KMS-11 (cell line): Measurements from ENCODE around the gene MARCHF10.

Experiments
- H2AFZ ChIP-seq: fragments of 200-600 bp; sonication (generic); 2 replicates; pipeline ENCODE4 v1.6.1; 2016; ENCODE audit warnings: antibody characterized with exemption, mixed run types, low read depth
- H3K27ac ChIP-seq: fragments of 200-600 bp; sonication (generic); 2 replicates; pipeline ENCODE4 v1.6.1; 2016; ENCODE audit warnings: mild to moderate bottlenecking, mixed run types
- H3K27me3 ChIP-seq: fragments of 200-600 bp; sonication (generic); 2 replicates; pipeline ENCODE4 v1.6.1; 2017; ENCODE audit warnings: mild to moderate bottlenecking, low read depth, mixed run types, moderate library complexity; ENCODE audit not compliant: insufficient read depth
- H3K36me3 ChIP-seq: fragments of 200-600 bp; sonication (generic); 2 replicates; pipeline ENCODE4 v1.6.1; 2017; ENCODE audit warnings: mild to moderate bottlenecking, mixed run types; ENCODE audit not compliant: insufficient read depth
- H3K4me1 ChIP-seq: fragments of 200-600 bp; sonication (generic); 2 replicates; pipeline ENCODE4 v1.6.1; 2016; ENCODE audit warnings: mild to moderate bottlenecking, low read depth, mixed run types; ENCODE audit not compliant: poor library complexity, severe bottlenecking
- H3K4me2 ChIP-seq: fragments of 200-600 bp; sonication (generic); 2 replicates; pipeline ENCODE4 v1.7.0; 2016; ENCODE audit warnings: mild to moderate bottlenecking, mixed run types
- H3K4me3 ChIP-seq: fragments of 200-600 bp; sonication (generic); IDR thresholded peaks from 2 replicates; pipeline ENCODE4 v1.6.1; 2017; ENCODE audit warnings: low read depth, low read length, mixed read lengths; ENCODE audit not compliant: insufficient read depth
- H3K79me2 ChIP-seq: fragments of 200-600 bp; sonication (generic); 2 replicates; pipeline ENCODE4 v1.6.1; 2016; ENCODE audit warnings: low read depth, mixed run types; ENCODE audit not compliant: insufficient read depth
- H3K9ac ChIP-seq: fragments of 200-600 bp; sonication (generic); 2 replicates; pipeline ENCODE4 v1.6.1; 2016; ENCODE audit warnings: mild to moderate bottlenecking, mixed run types
- H4K20me1 ChIP-seq: fragments of 200-600 bp; sonication (generic); 2 replicates; pipeline ENCODE4 v1.6.1; 2016; ENCODE audit warnings: mild to moderate bottlenecking, mixed run types; ENCODE audit not compliant: insufficient read depth
- TF ChIP-seq, protein P1 (sequence below): fragments of 200-600 bp; sonication (generic); conservative IDR thresholded peaks from 2 replicates; pipeline ENCODE4 v1.6.1; 2017; ENCODE audit warnings: low read depth, mild to moderate bottlenecking, antibody characterized with exemption, low read length, moderate library complexity, mixed read lengths

The MARCHF10 gene

DNA sequence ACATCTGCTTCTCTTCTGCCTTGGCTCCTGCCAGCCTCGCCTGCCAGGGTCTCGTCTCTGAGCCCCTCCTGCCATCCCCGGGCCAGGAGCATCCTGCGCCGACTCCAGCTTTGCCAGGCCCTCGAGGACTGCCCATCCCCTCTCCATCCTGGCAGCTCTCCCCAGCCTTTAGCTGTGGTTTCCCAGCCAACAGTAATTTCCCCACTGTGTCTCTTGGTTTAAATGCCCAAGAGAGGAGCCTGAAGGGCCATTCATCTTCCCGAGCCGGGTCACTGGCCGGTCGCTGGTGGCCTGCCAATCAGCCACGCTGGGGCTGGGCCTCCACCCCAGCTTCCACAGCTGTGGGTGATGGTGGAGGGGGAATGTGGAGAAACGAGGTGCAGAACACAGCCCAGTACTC, 132.9 kb downstream of the MARCHF10 start:
- Histone ChIP-seq H3K4me1 (no peaks in the 10 kb centered on the region), H3K9ac (no peak overlapping the region), H3K27me3 (no peaks in the 10 kb centered on the region; the same call in 1 of the 2 replicates), H3K79me2 (no peaks in the 10 kb centered on the region), H3K36me3 (no peaks in the 10 kb centered on the region), H2AFZ (no peak overlapping the region), H3K4me2 (no peak overlapping the region), H4K20me1 (no peaks in the 10 kb centered on the region), H3K4me3 (no peak overlapping the region), H3K27ac (no peak overlapping the region)
- TF ChIP-seq, protein P1, sequence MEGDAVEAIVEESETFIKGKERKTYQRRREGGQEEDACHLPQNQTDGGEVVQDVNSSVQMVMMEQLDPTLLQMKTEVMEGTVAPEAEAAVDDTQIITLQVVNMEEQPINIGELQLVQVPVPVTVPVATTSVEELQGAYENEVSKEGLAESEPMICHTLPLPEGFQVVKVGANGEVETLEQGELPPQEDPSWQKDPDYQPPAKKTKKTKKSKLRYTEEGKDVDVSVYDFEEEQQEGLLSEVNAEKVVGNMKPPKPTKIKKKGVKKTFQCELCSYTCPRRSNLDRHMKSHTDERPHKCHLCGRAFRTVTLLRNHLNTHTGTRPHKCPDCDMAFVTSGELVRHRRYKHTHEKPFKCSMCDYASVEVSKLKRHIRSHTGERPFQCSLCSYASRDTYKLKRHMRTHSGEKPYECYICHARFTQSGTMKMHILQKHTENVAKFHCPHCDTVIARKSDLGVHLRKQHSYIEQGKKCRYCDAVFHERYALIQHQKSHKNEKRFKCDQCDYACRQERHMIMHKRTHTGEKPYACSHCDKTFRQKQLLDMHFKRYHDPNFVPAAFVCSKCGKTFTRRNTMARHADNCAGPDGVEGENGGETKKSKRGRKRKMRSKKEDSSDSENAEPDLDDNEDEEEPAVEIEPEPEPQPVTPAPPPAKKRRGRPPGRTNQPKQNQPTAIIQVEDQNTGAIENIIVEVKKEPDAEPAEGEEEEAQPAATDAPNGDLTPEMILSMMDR: no peak

DNA sequence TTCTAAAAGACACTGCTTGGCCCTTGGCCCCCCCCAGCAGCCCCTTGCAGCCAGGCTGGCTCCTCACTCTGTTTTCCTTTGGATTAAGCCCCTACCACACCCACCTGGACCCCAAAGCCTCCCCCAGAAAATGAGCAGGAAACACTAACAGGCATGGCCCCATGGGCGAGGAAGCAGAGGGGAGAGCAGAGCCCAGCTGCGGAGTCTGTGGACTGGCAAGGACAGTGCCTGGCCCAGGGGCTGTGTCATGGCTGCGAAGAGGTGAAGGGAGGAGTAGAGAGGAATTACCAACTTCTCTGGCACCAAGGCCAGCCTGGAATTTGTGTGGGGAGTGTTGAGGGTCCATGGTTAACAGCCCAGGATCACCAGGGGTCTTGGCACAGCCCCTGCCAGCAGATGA, 133.3 kb downstream of the MARCHF10 start:
- Histone ChIP-seq H3K4me3 (no peak overlapping the region), H4K20me1 (no peaks in the 10 kb centered on the region), H3K4me1 (no peaks in the 10 kb centered on the region), H3K36me3 (no peaks in the 10 kb centered on the region), H3K27me3 (no peaks in the 10 kb centered on the region; the same call in 1 of the 2 replicates), H3K27ac (no peak overlapping the region), H3K9ac (no peak overlapping the region), H2AFZ (no peak overlapping the region), H3K79me2 (no peaks in the 10 kb centered on the region), H3K4me2 (no peak overlapping the region)
- TF ChIP-seq, protein P1: no peak

DNA sequence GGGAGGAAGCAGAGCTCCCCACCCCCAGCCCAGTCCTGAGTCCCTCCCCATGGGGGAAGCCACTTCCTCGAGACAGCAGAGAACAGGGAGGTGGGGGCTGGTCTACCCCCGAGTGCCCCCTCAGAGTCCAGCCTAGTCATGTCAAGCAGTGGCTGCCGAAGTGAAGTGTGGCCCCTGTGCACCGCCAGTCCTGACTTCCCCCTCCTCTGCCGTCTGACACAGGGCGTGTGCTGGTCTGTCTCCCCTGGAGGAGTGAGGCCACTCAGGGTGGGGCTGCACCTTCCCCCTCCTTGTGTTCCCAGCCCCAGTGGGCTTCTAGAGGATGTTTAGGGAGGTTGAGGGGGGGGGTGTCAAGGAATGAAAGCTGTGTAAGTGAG, 133.8 kb downstream of the MARCHF10 start:
- Histone ChIP-seq H3K27ac (no peak overlapping the region), H3K4me3 (no peak overlapping the region), H3K79me2 (no peaks in the 10 kb centered on the region), H3K36me3 (no peaks in the 10 kb centered on the region), H3K9ac (no peak overlapping the region), H3K4me2 (no peak overlapping the region), H3K4me1 (no peaks in the 10 kb centered on the region), H2AFZ (no peak overlapping the region), H4K20me1 (no peaks in the 10 kb centered on the region), H3K27me3 (no peaks in the 10 kb centered on the region; the same call in 1 of the 2 replicates)
- TF ChIP-seq, protein P1: no peak

DNA sequence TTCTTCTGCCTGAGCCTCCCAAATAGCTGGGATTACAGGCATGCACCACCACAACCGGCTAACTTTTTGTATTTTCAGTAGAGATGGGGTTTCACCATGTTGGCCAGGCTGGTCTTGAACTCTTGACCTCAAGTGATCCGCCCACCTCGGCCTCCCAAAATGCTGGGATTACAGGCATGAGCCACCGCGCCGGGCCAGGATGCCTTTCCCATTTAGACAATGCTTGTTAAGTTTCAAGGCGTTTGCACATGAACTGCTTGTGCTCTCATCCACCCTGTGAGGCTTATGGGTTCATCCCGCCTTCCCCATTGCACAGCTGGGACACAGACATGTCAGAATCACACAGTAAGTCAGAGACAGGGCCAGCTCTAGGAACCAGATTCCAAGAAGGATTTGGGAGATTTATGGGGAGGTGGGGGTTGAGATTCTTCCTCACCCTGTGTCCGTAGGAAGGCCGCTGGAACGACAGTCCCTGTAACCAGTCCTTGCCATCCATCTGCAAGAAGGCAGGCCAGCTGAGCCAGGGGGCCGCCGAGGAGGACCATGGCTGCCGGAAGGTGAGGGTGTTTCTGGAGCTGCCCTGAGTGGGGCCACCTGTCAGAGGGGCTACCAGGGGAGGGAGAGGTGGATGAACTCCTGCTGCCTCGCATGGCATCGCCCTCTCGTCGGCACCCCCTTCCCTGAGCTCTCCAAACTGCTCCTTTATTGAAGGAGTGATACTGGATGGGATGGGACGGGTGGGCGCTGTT, 134.3 kb downstream of the MARCHF10 start:
- Histone ChIP-seq H3K27me3 (no peaks in the 10 kb centered on the region; the same call in 1 of the 2 replicates), H3K36me3 (no peaks in the 10 kb centered on the region), H3K4me1 (no peaks in the 10 kb centered on the region), H4K20me1 (no peaks in the 10 kb centered on the region), H3K9ac (no peak overlapping the region), H3K4me3 (no peak overlapping the region), H2AFZ (no peak overlapping the region), H3K4me2 (no peak overlapping the region), H3K27ac (no peak overlapping the region), H3K79me2 (no peaks in the 10 kb centered on the region)
- TF ChIP-seq, protein P1: no peak
